ENCODE data around the gene PPP3CA. TPM values are rescaled to one million over a fixed set of nuclear protein-coding genes. Genes with fewer than 3 reads are reported as not detected.
"Not testable (repeated sequence)": the region's sequence is repeated elsewhere in the genome, so short reads cannot be mapped to it uniquely, and the experiment has no call there.

Gene PPP3CA
- total and polyA plus RNA-seq, 2 of the 8 experiments (the other 6 are each of a cell fraction or from before 2014, with no cell fraction given), result 7.9 to 35.0 TPM

- no peak for TF ChIP-seq SAP30 (IDR thresholded peaks at IDR 0.05; ENCODE audit: insufficient read depth, insufficient replicate concordance, low read length)
These were observed 164.1 kb downstream of the PPP3CA start (continued) for GRCh38 chr4:101183221-101183620.

DNA sequence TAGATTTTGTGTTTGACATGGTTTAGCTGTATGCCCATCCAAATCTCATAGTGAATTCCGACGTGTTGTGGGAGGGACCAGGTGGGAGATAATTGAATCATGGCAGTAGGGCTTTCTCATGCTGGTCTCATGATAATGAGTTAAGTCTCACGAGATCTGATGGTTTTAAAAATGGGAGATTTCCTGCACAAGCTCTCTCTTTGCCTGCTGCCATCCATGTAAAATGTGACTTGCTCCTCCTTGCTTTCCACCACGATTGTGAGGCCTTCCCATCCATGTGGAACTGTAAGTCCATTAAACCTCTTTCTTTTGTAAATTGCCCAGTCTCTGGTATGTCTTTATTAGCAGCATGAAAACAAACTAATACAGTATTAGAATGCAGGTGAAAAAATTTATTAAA lies 164.6 kb downstream of the PPP3CA start:
- FAIRE-seq; H2AFZ ChIP-seq (ENCODE audit: low read length); H2BK12ac ChIP-seq (ENCODE audit: low read depth, low read length); H4K91ac ChIP-seq (replicated peaks; ENCODE audit: insufficient read length, low read length); H3K79me1 ChIP-seq (ENCODE audit: low read depth, low read length); H3K27me3 ChIP-seq (replicated peaks in 1 of 4; ENCODE audit: control insufficient read depth in 3 of 4, extremely low read depth in 1 of 4, insufficient read depth in 3 of 4, low read length in 3 of 4); H4K8ac ChIP-seq (ENCODE audit: extremely low read depth, insufficient read depth, low read length); H2BK5ac ChIP-seq (ENCODE audit: low read depth, low read length); H3K18ac ChIP-seq (ENCODE audit: extremely low read depth, low read length); H3K4me3 ChIP-seq (ENCODE audit: extremely low read depth in 1 of 4, insufficient read depth in 2 of 4, low read depth in 3 of 4, low read length in 4 of 4); H3K14ac ChIP-seq (ENCODE audit: insufficient read length); H2AK5ac ChIP-seq (ENCODE audit: low read depth, low read length); H3K23me2 ChIP-seq (ENCODE audit: low read depth, low read length); H2BK15ac ChIP-seq (ENCODE audit: low read length); POLR2A ChIA-PET (ENCODE audit: partially characterized antibody); DNase-seq (ENCODE audit: low read depth in 1 of 2, low spot score in 2 of 2); H4K5ac ChIP-seq (ENCODE audit: insufficient read length, low read depth, low read length); H3K4ac ChIP-seq (replicated peaks; ENCODE audit: insufficient read length, low read depth, low read length); H3K4me1 ChIP-seq (replicated peaks in 1 of 4; ENCODE audit: control insufficient read depth in 3 of 4, insufficient read depth in 4 of 4, low read length in 3 of 4); H3K9ac ChIP-seq (replicated peaks in 1 of 4; ENCODE audit: extremely low read depth in 1 of 4, low read depth in 3 of 4, low read length in 3 of 4); H3K79me2 ChIP-seq (ENCODE audit: control insufficient read depth in 1 of 2, insufficient read depth in 2 of 2, low read length in 2 of 2); H3K56ac ChIP-seq (replicated peaks; ENCODE audit: insufficient read length, low read depth, low read length); H4K20me1 ChIP-seq (replicated peaks in 1 of 2; ENCODE audit: control insufficient read depth in 1 of 2, insufficient read depth in 2 of 2, low read length in 2 of 2); H2BK120ac ChIP-seq (replicated peaks; ENCODE audit: low read depth, low read length); H3K23ac ChIP-seq (ENCODE audit: insufficient read length); H2BK20ac ChIP-seq (ENCODE audit: low read length); H3K27ac ChIP-seq (ENCODE audit: low read depth, low read length); H3K4me2 ChIP-seq (ENCODE audit: insufficient read depth in 1 of 2, low read depth in 2 of 2, low read length in 2 of 2): not testable (repeated sequence)
- CTCF ChIA-PET (ENCODE audit: partially characterized antibody), result interaction anchor here (1.6 kb wide), 1 partner anchor 12 kb away, joined by 6 read pairs; no protein-coding TSS in a partner anchor
- WGBS, 2 experiments (ENCODE audit: extremely low coverage in 1 of 2, insufficient coverage in 1 of 2, insufficient read length in 1 of 2, insufficient replicate concordance in 2 of 2, low coverage in 1 of 2, low lambda C conversion rate in 2 of 2, missing lambda C conversion rate in 1 of 2), result 90% methylated on average over 4 of the region's 4 CpGs; no CpG with 5 or more reads in 1 of the 2 experiments
- H3K36me3 ChIP-seq (ENCODE audit: control insufficient read depth in 2 of 4, insufficient read depth in 4 of 4, low read length in 3 of 4), result peaks cover 0 to 10% (median 0%) of the 10 kb centered on the region in 4 experiments; a peak in 2 of 8 replicates
- peaks cover 4 to 11% of the 10 kb centered on the region in 2 experiments for H3K9me3 ChIP-seq (ENCODE audit: insufficient read depth in 2 of 2, low read depth in 1 of 2, low read length in 1 of 2)

Measured in H1 (cell line).